ENCODE data around the gene KAZN.

KAZN gene

DNA sequence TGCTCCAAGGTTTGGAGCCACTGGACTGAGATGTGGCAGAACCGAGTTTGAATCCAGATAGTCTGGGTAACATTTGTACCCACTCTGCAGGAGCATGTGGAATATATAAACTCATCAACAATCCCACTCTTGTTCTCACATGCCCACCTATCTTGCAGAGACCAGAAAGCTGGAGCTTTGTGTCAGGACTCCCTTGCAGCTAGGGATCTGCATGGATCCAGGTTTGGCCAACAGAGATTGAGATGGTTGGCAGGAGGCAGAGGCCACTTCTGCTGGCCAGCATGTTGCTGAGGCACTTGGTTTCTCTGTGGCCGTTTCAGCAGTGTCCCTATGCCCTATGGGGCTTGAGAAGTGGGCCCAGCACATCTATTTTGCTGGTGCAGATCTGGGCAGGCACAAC lies 208.3 kb downstream of the KAZN start:
- Histone ChIP-seq H3K4me1 (ENCODE audit: control insufficient read depth, insufficient read depth, low read length, poor library complexity, severe bottlenecking) (no peaks in the 10 kb centered on the region), H3K27me3 (replicated peaks; ENCODE audit: control insufficient read depth, insufficient read depth, low read length, poor library complexity, severe bottlenecking) (no peaks in the 10 kb centered on the region), H3K27ac (ENCODE audit: insufficient read depth, low read length, poor library complexity, severe bottlenecking) (no peak overlapping the region), H3K9me3 (ENCODE audit: control insufficient read depth, low read length) (no peaks in the 10 kb centered on the region), H3K36me3 (ENCODE audit: control insufficient read depth, insufficient read depth, low read length) (no peaks in the 10 kb centered on the region), H3K4me3 (ENCODE audit: insufficient read depth, low read depth, low read length, poor library complexity, severe bottlenecking) (no peak overlapping the region)
- no peak for DNase-seq

DNA sequence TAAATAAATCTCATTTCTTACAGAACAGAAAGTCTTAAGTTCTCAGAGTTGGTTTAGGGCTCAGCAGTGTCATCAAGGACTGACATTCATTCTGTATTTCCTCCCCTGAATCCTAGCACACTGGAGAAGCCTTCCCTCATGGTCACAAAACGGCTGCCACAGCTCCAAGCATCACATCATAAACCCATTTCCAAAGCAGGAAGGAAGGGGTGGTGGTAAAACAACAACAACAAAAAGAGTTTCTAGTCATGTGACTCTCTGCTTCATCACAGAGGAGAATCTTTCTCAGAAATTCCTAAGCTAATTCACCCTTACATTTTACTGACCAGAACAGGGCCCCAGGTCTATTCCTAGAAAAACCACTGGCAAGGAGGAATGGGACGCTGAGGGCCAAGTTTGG lies 210.3 kb downstream of the KAZN start:
- Histone ChIP-seq H3K27ac (ENCODE audit: insufficient read depth, low read length, poor library complexity, severe bottlenecking) (no peak overlapping the region), H3K27me3 (replicated peaks; ENCODE audit: control insufficient read depth, insufficient read depth, low read length, poor library complexity, severe bottlenecking) (no peaks in the 10 kb centered on the region)
- DNase-seq: no peak

DNA sequence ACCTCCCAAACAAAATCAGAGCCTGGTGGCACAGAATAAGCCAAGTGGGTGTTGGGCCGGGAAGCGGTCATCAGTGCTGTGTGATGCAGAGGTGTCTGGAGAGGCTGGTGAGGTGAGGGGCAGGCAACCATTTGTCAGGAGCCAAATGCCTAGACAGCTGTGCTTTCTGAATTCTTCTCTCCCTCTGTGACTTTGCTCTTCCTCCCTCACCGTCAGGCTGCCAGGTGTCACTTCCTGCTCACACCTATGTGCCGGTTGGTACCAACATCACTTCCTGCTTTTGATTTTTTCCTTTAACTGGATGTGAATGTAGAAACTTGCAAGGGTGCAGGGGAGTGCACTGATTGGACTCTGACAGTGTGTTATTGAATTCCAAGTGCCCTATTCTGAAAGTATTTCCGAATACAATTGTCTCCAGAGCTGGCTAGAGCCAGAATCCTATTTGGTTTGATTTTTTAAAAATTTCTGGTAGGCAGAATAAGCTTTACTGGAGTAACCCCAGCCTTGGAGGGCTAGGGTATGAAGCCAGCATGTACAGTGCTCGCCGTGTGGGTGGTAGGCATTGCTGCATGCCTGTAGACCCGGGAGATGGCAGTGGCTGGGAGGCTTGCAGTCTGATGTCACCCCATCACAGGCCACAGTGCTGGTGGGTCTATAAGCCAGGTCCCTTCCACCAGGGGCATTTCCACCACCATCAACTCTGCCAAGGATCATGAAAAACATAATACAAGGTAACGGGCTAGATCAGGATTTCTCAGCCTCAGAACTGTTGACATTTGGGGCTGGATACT lies 210.9 kb downstream of the KAZN start:
- no peaks in the 10 kb centered on the region for H3K27me3 ChIP-seq (replicated peaks; ENCODE audit: control insufficient read depth, insufficient read depth, low read length, poor library complexity, severe bottlenecking)
- no peak for DNase-seq
- H3K9me3 ChIP-seq (ENCODE audit: control insufficient read depth, low read length): no peaks in the 10 kb centered on the region
- H3K4me1 ChIP-seq (ENCODE audit: control insufficient read depth, insufficient read depth, low read length, poor library complexity, severe bottlenecking): no peaks in the 10 kb centered on the region
- H3K4me3 ChIP-seq (ENCODE audit: insufficient read depth, low read depth, low read length, poor library complexity, severe bottlenecking): no peak overlapping the region
- H3K36me3 ChIP-seq (ENCODE audit: control insufficient read depth, insufficient read depth, low read length): no peaks in the 10 kb centered on the region
- no peak overlapping the region for H3K27ac ChIP-seq (ENCODE audit: insufficient read depth, low read length, poor library complexity, severe bottlenecking)

More for the DNA sequence above, 210.3 kb downstream of the KAZN start:
- Histone ChIP-seq H3K9me3 (ENCODE audit: control insufficient read depth, low read length) (no peaks in the 10 kb centered on the region), H3K36me3 (ENCODE audit: control insufficient read depth, insufficient read depth, low read length) (no peaks in the 10 kb centered on the region), H3K4me3 (ENCODE audit: insufficient read depth, low read depth, low read length, poor library complexity, severe bottlenecking) (no peak overlapping the region), H3K4me1 (ENCODE audit: control insufficient read depth, insufficient read depth, low read length, poor library complexity, severe bottlenecking) (no peaks in the 10 kb centered on the region)

DNA sequence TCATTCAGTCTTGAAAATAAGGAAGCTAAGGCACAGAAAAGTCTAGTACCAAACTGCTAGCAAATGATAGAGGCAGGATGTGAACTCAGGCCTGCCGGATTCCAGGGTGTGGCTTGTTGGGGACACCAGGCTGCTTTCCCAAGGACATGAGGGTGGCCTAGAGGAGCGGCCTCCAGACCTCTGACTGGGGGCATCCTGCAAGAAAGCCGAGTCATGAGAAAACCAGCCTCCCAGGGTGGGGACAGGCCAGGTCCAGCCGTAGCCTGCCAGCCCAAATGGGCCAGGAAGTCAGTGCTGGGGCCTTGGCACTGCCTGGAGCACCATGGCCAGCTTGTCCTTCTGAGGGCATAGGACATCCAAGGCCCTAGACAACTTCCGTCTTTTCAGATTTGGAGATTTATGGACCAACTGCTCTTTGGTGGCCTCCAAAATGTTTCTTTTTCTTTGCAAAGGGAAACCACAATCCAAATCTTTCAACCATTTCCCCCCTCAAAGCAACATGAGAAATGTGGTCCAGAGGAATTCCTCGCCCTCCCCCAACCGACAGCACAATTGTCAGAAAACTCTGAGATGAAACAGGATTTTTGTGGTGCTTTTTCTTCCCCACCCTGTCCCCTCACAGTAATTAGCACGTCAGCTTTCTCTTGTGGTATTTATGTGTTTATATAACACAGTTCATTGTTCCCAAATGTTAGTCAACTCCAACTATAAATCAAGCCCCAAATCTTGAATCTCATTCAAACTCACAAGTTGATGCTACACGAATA lies 212.3 kb downstream of the KAZN start:
- no peaks in the 10 kb centered on the region for H3K4me1 ChIP-seq (ENCODE audit: control insufficient read depth, insufficient read depth, low read length, poor library complexity, severe bottlenecking)
- DNase-seq: no peak
- no peak overlapping the region for H3K4me3 ChIP-seq (ENCODE audit: insufficient read depth, low read depth, low read length, poor library complexity, severe bottlenecking)
- H3K27me3 ChIP-seq (replicated peaks; ENCODE audit: control insufficient read depth, insufficient read depth, low read length, poor library complexity, severe bottlenecking): no peaks in the 10 kb centered on the region
- H3K36me3 ChIP-seq (ENCODE audit: control insufficient read depth, insufficient read depth, low read length): no peaks in the 10 kb centered on the region
- H3K9me3 ChIP-seq (ENCODE audit: control insufficient read depth, low read length): no peaks in the 10 kb centered on the region
- H3K27ac ChIP-seq (ENCODE audit: insufficient read depth, low read length, poor library complexity, severe bottlenecking): no peak overlapping the region

DNA sequence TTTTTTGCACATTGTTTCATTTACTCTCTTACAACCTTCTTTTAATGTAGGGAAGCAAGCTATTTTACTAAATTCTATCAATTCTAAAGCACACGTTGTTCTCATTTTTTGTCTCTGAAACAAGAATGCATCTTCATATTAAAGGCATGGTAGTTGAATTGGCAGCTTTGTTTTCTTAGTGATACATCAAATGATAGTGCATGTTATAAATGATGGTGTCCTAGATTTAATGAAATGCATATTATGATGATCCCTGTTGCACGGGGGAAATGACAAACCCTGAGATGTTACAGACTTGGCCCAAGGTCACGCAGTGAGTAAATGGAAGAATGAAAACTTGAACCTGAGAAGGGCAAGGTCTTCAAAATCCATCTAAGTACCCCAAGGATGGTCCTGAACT lies 213.1 kb downstream of the KAZN start:
- Histone ChIP-seq H3K27me3 (replicated peaks; ENCODE audit: control insufficient read depth, insufficient read depth, low read length, poor library complexity, severe bottlenecking) (no peaks in the 10 kb centered on the region), H3K36me3 (ENCODE audit: control insufficient read depth, insufficient read depth, low read length) (no peaks in the 10 kb centered on the region), H3K27ac (ENCODE audit: insufficient read depth, low read length, poor library complexity, severe bottlenecking) (no peak overlapping the region), H3K4me1 (ENCODE audit: control insufficient read depth, insufficient read depth, low read length, poor library complexity, severe bottlenecking) (no peaks in the 10 kb centered on the region), H3K4me3 (ENCODE audit: insufficient read depth, low read depth, low read length, poor library complexity, severe bottlenecking) (no peak overlapping the region), H3K9me3 (ENCODE audit: control insufficient read depth, low read length) (no peaks in the 10 kb centered on the region)
- no peak for DNase-seq

DNA sequence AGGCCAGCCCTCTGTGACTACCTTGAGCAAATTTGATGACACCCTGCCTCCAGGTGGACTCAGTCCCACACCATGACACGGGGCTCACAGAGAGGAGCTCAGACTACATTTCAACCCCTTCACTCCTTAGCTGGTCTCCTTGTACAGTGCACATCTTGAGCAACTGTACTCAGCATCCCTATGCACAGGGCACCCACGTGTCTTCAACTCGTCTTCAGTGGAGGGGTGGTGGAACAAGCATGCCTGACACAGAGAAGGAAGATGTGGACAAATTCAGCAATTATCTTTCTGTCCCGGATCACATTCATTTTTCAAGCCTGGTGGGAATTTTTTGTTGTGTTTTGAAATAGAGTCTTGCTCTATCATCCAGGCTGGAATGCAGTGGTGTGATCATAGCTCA lies 213.7 kb downstream of the KAZN start:
- Histone ChIP-seq H3K9me3 (ENCODE audit: control insufficient read depth, low read length) (no peaks in the 10 kb centered on the region), H3K4me3 (ENCODE audit: insufficient read depth, low read depth, low read length, poor library complexity, severe bottlenecking) (no peak overlapping the region), H3K27me3 (replicated peaks; ENCODE audit: control insufficient read depth, insufficient read depth, low read length, poor library complexity, severe bottlenecking) (no peaks in the 10 kb centered on the region), H3K4me1 (ENCODE audit: control insufficient read depth, insufficient read depth, low read length, poor library complexity, severe bottlenecking) (no peaks in the 10 kb centered on the region), H3K36me3 (ENCODE audit: control insufficient read depth, insufficient read depth, low read length) (no peaks in the 10 kb centered on the region), H3K27ac (ENCODE audit: insufficient read depth, low read length, poor library complexity, severe bottlenecking) (no peak overlapping the region)
- no peak for DNase-seq

DNA sequence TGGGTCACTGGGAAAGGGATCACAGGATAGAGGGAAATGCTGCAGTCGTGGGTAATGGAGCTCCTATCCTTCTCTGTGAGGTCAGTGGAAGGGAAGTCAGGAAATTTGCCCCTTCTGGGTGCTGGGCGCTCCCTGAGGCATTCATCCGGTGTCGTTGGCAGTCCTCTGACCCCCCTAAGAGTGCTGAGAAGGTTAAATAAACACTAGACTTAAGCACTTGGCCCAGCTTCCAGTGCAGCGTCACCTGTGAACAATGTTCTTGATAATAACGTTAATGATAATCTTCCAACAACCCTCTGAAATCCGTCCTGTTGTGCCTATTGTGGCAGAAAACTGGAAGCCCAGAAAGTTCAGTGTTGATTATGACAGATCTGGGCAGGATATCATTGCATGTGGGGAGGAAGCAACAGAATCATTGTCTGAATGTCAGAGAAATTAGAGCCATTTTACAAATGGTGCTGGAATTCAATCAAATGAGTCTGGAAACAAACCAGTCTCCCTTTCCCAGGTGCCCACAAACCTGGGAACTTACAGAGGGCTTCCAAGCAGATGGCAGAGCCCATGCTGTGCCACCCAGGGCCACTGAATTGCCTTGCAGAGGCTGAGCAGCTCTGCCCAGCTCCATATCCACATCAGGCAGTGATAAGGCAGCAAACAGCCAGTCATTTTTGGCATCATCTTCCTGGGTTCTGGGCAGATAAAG lies 216.8 kb downstream of the KAZN start:
- Histone ChIP-seq H3K36me3 (ENCODE audit: control insufficient read depth, insufficient read depth, low read length) (no peaks in the 10 kb centered on the region), H3K9me3 (ENCODE audit: control insufficient read depth, low read length) (no peaks in the 10 kb centered on the region), H3K27ac (ENCODE audit: insufficient read depth, low read length, poor library complexity, severe bottlenecking) (no peak overlapping the region), H3K4me3 (ENCODE audit: insufficient read depth, low read depth, low read length, poor library complexity, severe bottlenecking) (no peak overlapping the region), H3K27me3 (replicated peaks; ENCODE audit: control insufficient read depth, insufficient read depth, low read length, poor library complexity, severe bottlenecking) (no peaks in the 10 kb centered on the region), H3K4me1 (ENCODE audit: control insufficient read depth, insufficient read depth, low read length, poor library complexity, severe bottlenecking) (no peaks in the 10 kb centered on the region)
- no peak for DNase-seq

DNA sequence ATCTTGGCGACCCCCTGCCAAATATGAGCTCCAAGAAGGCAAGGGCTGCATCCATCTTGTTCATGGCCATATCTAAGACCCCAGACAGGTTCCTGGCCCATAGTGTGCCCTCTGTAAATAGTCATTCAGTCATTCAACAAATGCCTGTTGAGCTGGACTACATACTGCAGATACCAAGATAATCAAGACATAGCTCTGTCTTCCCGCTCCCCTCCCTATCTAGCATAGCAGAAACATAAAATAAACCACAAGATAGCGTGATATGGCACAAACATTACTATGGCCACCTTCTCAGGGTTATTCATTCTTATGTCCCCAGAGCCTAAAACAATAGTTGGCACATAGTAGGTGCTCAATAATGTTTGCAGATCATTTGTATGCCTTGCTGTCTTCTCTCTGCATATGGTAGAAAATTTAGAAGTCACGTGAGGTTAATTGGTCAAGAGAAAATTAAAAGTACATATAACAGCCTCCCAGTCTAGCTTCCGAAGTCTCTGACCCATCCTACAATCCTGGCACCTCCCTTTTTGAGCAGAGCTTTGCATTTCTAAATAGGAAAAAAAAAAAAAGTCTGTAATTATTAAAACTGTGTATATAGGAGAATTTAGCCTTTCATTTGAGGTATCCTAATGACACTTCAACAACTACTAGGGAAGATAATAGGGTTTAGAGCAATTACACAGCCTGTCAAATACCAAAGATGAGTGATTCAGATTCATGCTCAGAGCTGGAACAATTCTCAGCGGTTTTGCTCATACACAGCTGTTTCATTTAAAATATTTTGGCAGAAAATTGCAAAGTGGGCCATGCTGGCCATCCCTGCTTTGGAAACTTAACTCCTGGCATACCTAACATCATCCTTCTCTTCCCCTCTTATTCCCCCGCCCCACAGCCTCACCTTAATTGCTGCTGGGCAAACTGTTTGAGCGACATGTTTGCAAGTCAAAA lies 219.0 kb downstream of the KAZN start:
- Histone ChIP-seq H3K27ac (ENCODE audit: insufficient read depth, low read length, poor library complexity, severe bottlenecking) (no peak overlapping the region), H3K36me3 (ENCODE audit: control insufficient read depth, insufficient read depth, low read length) (no peaks in the 10 kb centered on the region), H3K9me3 (ENCODE audit: control insufficient read depth, low read length) (no peaks in the 10 kb centered on the region), H3K4me3 (ENCODE audit: insufficient read depth, low read depth, low read length, poor library complexity, severe bottlenecking) (no peak overlapping the region), H3K27me3 (replicated peaks; ENCODE audit: control insufficient read depth, insufficient read depth, low read length, poor library complexity, severe bottlenecking) (no peaks in the 10 kb centered on the region), H3K4me1 (ENCODE audit: control insufficient read depth, insufficient read depth, low read length, poor library complexity, severe bottlenecking) (no peaks in the 10 kb centered on the region)
- no peak for DNase-seq

DNA sequence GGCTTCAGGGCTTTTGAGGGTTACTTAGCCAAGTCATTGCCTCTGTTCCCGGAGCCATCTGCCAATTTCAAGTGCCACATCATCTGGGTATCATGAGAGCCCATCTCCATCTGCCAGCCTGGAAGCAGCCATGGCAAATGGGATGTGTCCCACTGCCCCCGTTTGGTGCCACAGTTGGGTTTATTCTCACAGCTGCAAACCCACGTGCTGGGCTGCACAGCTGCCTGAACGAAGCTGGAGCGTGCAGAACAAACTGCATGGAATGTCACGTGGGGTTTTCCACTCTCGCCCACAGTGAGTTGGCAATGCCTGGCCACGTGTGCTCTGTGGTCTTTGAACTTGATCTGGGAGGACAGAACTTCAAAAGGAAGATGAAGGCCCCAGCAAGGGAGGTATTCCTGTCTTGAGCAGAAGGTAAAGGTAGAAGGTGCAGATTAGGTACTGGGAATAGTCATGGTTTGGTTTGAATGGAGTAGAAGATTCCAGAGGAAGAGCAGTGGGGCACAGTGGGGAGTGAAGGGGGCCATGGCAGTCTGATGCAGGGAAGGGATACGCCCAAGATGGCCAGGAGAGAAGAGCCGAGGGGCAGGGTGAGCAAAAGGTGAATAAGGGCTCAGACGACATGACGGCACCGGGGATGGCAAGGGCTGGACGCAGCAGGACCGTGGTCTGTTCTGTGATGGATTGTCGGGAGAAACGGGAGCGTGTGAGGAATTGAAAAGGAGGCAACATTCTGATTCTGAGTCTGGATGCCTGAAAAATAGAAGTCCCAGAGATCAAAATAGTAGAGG lies 222.0 kb downstream of the KAZN start:
- H3K36me3 ChIP-seq (ENCODE audit: control insufficient read depth, insufficient read depth, low read length): no peaks in the 10 kb centered on the region
- no peaks in the 10 kb centered on the region for H3K4me1 ChIP-seq (ENCODE audit: control insufficient read depth, insufficient read depth, low read length, poor library complexity, severe bottlenecking)
- no peak overlapping the region for H3K4me3 ChIP-seq (ENCODE audit: insufficient read depth, low read depth, low read length, poor library complexity, severe bottlenecking)
- no peak for DNase-seq
- no peaks in the 10 kb centered on the region for H3K9me3 ChIP-seq (ENCODE audit: control insufficient read depth, low read length)
- no peak overlapping the region for H3K27ac ChIP-seq (ENCODE audit: insufficient read depth, low read length, poor library complexity, severe bottlenecking)
- H3K27me3 ChIP-seq (replicated peaks; ENCODE audit: control insufficient read depth, insufficient read depth, low read length, poor library complexity, severe bottlenecking): no peaks in the 10 kb centered on the region
